HL-60 (cell line): Measurements from ENCODE around the gene SLC38A4.

ENCODE experiments used
- DNase-seq, 2 experiments: peaks; one replicate each; pipeline ENCODE4 v3.0.0-alpha.2; 2010 to 2020; ENCODE audit warnings: low read depth in 1 of 2, low spot score in 1 of 2
- H3K27ac ChIP-seq: fragments of 250-450 bp; sonication (Bioruptor Pico); replicated peaks from 2 replicates; pipeline ENCODE4 v1.5.1; 2020; ENCODE audit warnings: mild to moderate bottlenecking, moderate library complexity
- H3K27me3 ChIP-seq: fragments of 250-450 bp; sonication (Bioruptor Pico); 2 replicates; pipeline ENCODE4 v1.5.1; 2021; ENCODE audit warnings: mild to moderate bottlenecking, moderate library complexity; ENCODE audit not compliant: insufficient read depth, poor library complexity, severe bottlenecking
- H3K4me3 ChIP-seq: replicated peaks from 2 replicates; pipeline ENCODE4 v1.5.1; 2011; ENCODE audit warnings: mild to moderate bottlenecking, control low read depth, low read length; ENCODE audit not compliant: insufficient read depth
- GABPA ChIP-seq: IDR thresholded peaks from 2 replicates; pipeline ENCODE4 v1.6.1; 2012; ENCODE audit warnings: low read depth
- POLR2AphosphoS5 ChIP-seq: IDR thresholded peaks from 2 replicates; pipeline ENCODE4 v1.6.1; 2012; ENCODE audit warnings: low read depth
- SPI1 ChIP-seq: IDR thresholded peaks from 2 replicates; pipeline ENCODE4 v1.6.1; 2012; ENCODE audit warnings: low read depth, mild to moderate bottlenecking, borderline replicate concordance
- TF ChIP-seq, protein P1 (sequence below): IDR thresholded peaks from one replicate; pipeline ENCODE4 v1.5.1; 2011; ENCODE audit warnings: low read length, control low read depth, inconsistent platforms; ENCODE audit not compliant: insufficient read depth
- TF ChIP-seq, protein P2 (sequence below): IDR thresholded peaks from 2 replicates; pipeline ENCODE4 v1.6.1; 2012; ENCODE audit warnings: low read depth; ENCODE audit not compliant: insufficient replicate concordance

SLC38A4 gene

DNA sequence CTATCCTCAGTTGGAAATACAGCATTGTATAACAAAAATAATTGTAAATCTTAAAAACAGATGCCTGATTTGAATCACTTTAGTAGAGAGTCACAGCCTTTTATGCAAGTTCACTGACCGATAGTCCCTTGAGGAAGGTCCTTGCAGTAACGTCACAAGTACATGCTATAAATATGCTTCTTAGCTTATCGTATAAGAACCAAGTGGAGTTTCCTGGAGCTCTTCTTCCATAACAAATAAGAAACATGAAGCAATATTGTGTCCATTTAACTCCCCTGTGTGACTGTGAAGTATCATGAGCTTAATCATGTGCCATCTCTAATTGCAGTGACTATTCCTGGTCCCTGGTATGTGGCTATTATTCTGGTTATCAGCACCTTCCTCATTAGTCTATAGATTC is 107.9 kb downstream of the SLC38A4 start:
- Histone ChIP-seq H3K27ac (no peak overlapping the region), H3K4me3 (no peak overlapping the region), H3K27me3 (no peaks in the 10 kb centered on the region)
- no peak for DNase-seq
- TF ChIP-seq POLR2AphosphoS5 (no peak), GABPA (no peak), SPI1 (no peak)
- TF ChIP-seq, protein P1, sequence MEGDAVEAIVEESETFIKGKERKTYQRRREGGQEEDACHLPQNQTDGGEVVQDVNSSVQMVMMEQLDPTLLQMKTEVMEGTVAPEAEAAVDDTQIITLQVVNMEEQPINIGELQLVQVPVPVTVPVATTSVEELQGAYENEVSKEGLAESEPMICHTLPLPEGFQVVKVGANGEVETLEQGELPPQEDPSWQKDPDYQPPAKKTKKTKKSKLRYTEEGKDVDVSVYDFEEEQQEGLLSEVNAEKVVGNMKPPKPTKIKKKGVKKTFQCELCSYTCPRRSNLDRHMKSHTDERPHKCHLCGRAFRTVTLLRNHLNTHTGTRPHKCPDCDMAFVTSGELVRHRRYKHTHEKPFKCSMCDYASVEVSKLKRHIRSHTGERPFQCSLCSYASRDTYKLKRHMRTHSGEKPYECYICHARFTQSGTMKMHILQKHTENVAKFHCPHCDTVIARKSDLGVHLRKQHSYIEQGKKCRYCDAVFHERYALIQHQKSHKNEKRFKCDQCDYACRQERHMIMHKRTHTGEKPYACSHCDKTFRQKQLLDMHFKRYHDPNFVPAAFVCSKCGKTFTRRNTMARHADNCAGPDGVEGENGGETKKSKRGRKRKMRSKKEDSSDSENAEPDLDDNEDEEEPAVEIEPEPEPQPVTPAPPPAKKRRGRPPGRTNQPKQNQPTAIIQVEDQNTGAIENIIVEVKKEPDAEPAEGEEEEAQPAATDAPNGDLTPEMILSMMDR, result no peak
- TF ChIP-seq, protein P2, sequence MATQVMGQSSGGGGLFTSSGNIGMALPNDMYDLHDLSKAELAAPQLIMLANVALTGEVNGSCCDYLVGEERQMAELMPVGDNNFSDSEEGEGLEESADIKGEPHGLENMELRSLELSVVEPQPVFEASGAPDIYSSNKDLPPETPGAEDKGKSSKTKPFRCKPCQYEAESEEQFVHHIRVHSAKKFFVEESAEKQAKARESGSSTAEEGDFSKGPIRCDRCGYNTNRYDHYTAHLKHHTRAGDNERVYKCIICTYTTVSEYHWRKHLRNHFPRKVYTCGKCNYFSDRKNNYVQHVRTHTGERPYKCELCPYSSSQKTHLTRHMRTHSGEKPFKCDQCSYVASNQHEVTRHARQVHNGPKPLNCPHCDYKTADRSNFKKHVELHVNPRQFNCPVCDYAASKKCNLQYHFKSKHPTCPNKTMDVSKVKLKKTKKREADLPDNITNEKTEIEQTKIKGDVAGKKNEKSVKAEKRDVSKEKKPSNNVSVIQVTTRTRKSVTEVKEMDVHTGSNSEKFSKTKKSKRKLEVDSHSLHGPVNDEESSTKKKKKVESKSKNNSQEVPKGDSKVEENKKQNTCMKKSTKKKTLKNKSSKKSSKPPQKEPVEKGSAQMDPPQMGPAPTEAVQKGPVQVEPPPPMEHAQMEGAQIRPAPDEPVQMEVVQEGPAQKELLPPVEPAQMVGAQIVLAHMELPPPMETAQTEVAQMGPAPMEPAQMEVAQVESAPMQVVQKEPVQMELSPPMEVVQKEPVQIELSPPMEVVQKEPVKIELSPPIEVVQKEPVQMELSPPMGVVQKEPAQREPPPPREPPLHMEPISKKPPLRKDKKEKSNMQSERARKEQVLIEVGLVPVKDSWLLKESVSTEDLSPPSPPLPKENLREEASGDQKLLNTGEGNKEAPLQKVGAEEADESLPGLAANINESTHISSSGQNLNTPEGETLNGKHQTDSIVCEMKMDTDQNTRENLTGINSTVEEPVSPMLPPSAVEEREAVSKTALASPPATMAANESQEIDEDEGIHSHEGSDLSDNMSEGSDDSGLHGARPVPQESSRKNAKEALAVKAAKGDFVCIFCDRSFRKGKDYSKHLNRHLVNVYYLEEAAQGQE, result no peak

DNA sequence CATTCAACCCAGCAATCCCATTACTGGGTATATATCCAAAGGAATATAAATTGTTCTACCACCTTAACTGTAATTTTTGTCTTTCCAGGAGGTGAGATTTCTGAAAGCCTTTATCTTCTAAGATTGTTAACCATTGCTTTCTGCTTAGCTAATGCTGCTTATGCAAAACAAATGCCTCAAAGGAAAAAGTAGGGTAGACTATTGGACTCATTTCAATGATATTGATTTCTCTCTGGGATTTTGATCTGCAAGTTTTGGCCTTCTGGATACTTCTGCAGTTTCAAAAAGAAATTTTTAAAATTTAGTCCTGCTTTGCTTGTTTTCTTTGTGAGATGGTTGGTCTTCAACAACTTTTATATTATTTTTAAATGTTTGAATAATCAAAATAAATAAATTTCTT is 108.6 kb downstream of the SLC38A4 start:
- no peak for DNase-seq
- H3K4me3 ChIP-seq, result no peak overlapping the region
- H3K27ac ChIP-seq, result no peak overlapping the region
- TF ChIP-seq, protein P2, result no peak
- no peak for TF ChIP-seq POLR2AphosphoS5
- TF ChIP-seq, protein P1, result no peak
- TF ChIP-seq GABPA, result no peak
- TF ChIP-seq SPI1, result no peak
- no peaks in the 10 kb centered on the region for H3K27me3 ChIP-seq
